NCI-H1092 (cell line): ENCODE measurements around the gene LHFPL2.

ENCODE experiments used
- DNase-seq: peaks from one replicate; lab custom pipeline; 2025; lab: John Stamatoyannopoulos, UW

LHFPL2 gene

GRCh38 chr5:78618303-78618702, 30.3 kb downstream of the LHFPL2 start:
- no peak for DNase-seq

- DNase-seq: no peak
Measured at GRCh38 chr5:78615697-78616096, 32.9 kb downstream of the LHFPL2 start.

GRCh38 chr5:78614816-78615215, 33.8 kb downstream of the LHFPL2 start:
- no peak for DNase-seq

GRCh38 chr5:78613756-78614155, 34.8 kb downstream of the LHFPL2 start:
- no peak for DNase-seq

GRCh38 chr5:78613151-78613533, 35.4 kb downstream of the LHFPL2 start:
- no peak for DNase-seq

- DNase-seq: no peak
Measured at GRCh38 chr5:78612227-78613150, 36.1 kb downstream of the LHFPL2 start.

- no peak for DNase-seq
Measured at GRCh38 chr5:78611126-78611605, 37.4 kb downstream of the LHFPL2 start.

- no peak for DNase-seq
Measured at GRCh38 chr5:78610636-78611035, 37.9 kb downstream of the LHFPL2 start.

GRCh38 chr5:78610163-78610583, 38.4 kb downstream of the LHFPL2 start:
- no peak for DNase-seq

GRCh38 chr5:78607864-78608263, 40.7 kb downstream of the LHFPL2 start:
- no peak for DNase-seq

GRCh38 chr5:78606241-78606640, 42.3 kb downstream of the LHFPL2 start:
- no peak for DNase-seq

GRCh38 chr5:78605611-78606010, 43.0 kb downstream of the LHFPL2 start:
- no peak for DNase-seq

- DNase-seq: no peak
Measured at GRCh38 chr5:78604689-78605285, 43.8 kb downstream of the LHFPL2 start.

GRCh38 chr5:78603636-78604175, 44.9 kb downstream of the LHFPL2 start:
- DNase-seq: no peak

- no peak for DNase-seq
Measured at GRCh38 chr5:78602400-78602799, 46.2 kb downstream of the LHFPL2 start.

- DNase-seq: no peak
Measured at GRCh38 chr5:78601559-78602314, 46.8 kb downstream of the LHFPL2 start.

- no peak for DNase-seq
Measured at GRCh38 chr5:78600687-78601414, 47.7 kb downstream of the LHFPL2 start.

GRCh38 chr5:78598973-78599372, 49.6 kb downstream of the LHFPL2 start:
- no peak for DNase-seq

- DNase-seq: no peak
Measured at GRCh38 chr5:78597974-78598371, 50.6 kb downstream of the LHFPL2 start.

GRCh38 chr5:78597068-78597973, 51.3 kb downstream of the LHFPL2 start:
- DNase-seq: no peak
